MM.1S (cell line): ENCODE measurements around the gene ASTN1.

Experiments used
- CTCF ChIP-seq: fragments of 300-600 bp; sonication (generic); IDR thresholded peaks from 2 replicates; pipeline ENCODE4 v1.5.1; 2016; ENCODE audit warnings: antibody characterized with exemption, low read length, mixed read lengths
- EZH2 ChIP-seq: fragments of 300-600 bp; sonication (generic); optimal IDR thresholded peaks from 2 replicates; pipeline ENCODE3; 2017; ENCODE audit warnings: low read depth, mild to moderate bottlenecking, antibody characterized with exemption, low read length, mixed read lengths
- EZH2phosphoT487 ChIP-seq: fragments of 300-600 bp; sonication (generic); IDR thresholded peaks from 2 replicates; pipeline ENCODE4 v1.6.1; 2018; ENCODE audit warnings: antibody characterized with exemption, low read length

- no peak for TF ChIP-seq CTCF
- no peak for TF ChIP-seq EZH2
- TF ChIP-seq EZH2phosphoT487 = no peak
These were observed 32.4 kb downstream of the ASTN1 start for GRCh38 chr1:177132141-177132540.
